HCT116 (cell line): ENCODE measurements around the gene EBPL. TPM values are rescaled to one million over a fixed set of nuclear protein-coding genes. Genes with fewer than 3 reads are reported as not detected.

Experiments used
- ATAC-seq: fragments of 200-7000 bp; cut with Tn5 transposase; 2 replicates; pipeline ENCODE4 v1.9.1; 2020; ENCODE audit warnings: mild to moderate bottlenecking, moderate library complexity
- BruUV-seq: library from RNA; stranded (reverse); fragments of 400-500 nt; replicated peaks from 2 replicates; lab custom pipeline; 2021; lab: Mats Ljungman, UMichigan
- CTCF ChIA-PET: fragments of 300-600 bp; sonication (Branson Sonifier 250); formaldehyde crosslinking; loops from one replicate; lab custom pipeline; 2021; ENCODE audit warnings: antibody characterized with exemption; lab: Charles Lee
- POLR2A ChIA-PET: fragments of 300-600, 350-600 bp; sonication (Branson Sonifier 250); formaldehyde crosslinking; loops from one replicate; lab custom pipeline; 2021; ENCODE audit warnings: antibody characterized with exemption; lab: Charles Lee
- RAD21 ChIA-PET, 2 experiments: fragments of 300-600 bp; sonication (Branson Sonifier 250); formaldehyde crosslinking; loops; one replicate each; lab custom pipeline; 2023; ENCODE audit warnings: low total read pairs in 2 of 2; ENCODE audit not compliant: uncharacterized antibody in 2 of 2, unreplicated experiment in 2 of 2, low non-redundant PET in 1 of 2; lab: Charles Lee
- DNase-seq: peaks from one replicate; pipeline ENCODE4 v3.0.0-alpha.2; 2010; ENCODE audit warnings: low read depth, low spot score
- H2AFZ ChIP-seq: fragments of 200-600 bp; shearing (Covaris generic), sonication (generic); 2 replicates; pipeline ENCODE4 v1.6.1; 2017; ENCODE audit warnings: low read depth, mixed run types, mixed read lengths, antibody characterized with exemption, low read length; ENCODE audit not compliant: poor library complexity, severe bottlenecking
- H3K27ac ChIP-seq: 2 replicates; pipeline ENCODE4 v1.5.1; 2012; ENCODE audit warnings: low read depth, low read length
- H3K27me3 ChIP-seq: fragments of 200-600 bp; sonication (generic); 2 replicates; pipeline ENCODE4 v1.6.1; 2016; ENCODE audit warnings: mixed run types, low read length, mixed read lengths; ENCODE audit not compliant: insufficient read depth
- H3K36me3 ChIP-seq, 2 experiments: fragments of 200-500 bp in 1 of 2; fragments of 200-600 bp in 1 of 2; sonication (Bioruptor generic) in 1 of 2; sonication (generic) in 1 of 2; 2 replicates each; pipeline versions ENCODE4 v1.5.1 to v1.6.1; 2014 to 2016; ENCODE audit warnings: low read length in 2 of 2, inconsistent platforms in 1 of 2, mixed read lengths in 1 of 2, mixed run types in 1 of 2; ENCODE audit not compliant: insufficient read depth in 2 of 2, control insufficient read depth in 1 of 2
- H3K4me1 ChIP-seq, 2 experiments: fragments of 200-600 bp in 1 of 2; sonication (generic) in 1 of 2; 2 replicates each; pipeline versions ENCODE4 v1.5.1 to v1.6.1; 2012 to 2017; ENCODE audit warnings: low read length in 2 of 2, inconsistent platforms in 1 of 2, mild to moderate bottlenecking in 1 of 2, mixed read lengths in 1 of 2, mixed run types in 1 of 2, moderate library complexity in 1 of 2; ENCODE audit not compliant: insufficient read depth in 2 of 2, control insufficient read depth in 1 of 2
- H3K4me2 ChIP-seq: fragments of 200-600 bp; sonication (generic); 2 replicates; pipeline ENCODE4 v1.6.1; 2017; ENCODE audit warnings: mixed run types, low read length, mixed read lengths
- H3K4me3 ChIP-seq, 2 experiments: fragments of 200-600 bp in 1 of 2; sonication (generic) in 1 of 2; replicated peaks in 1 of 2; 2 replicates each; pipeline ENCODE4 v1.5.1; 2011 to 2016; ENCODE audit warnings: low read length in 2 of 2, control low read depth in 1 of 2, low read depth in 1 of 2, mild to moderate bottlenecking in 1 of 2, mixed read lengths in 1 of 2, mixed run types in 1 of 2
- H3K79me2 ChIP-seq: fragments of 200-600 bp; sonication (generic); 2 replicates; pipeline ENCODE4 v1.6.1; 2017; ENCODE audit warnings: mild to moderate bottlenecking, mixed run types, low read length, moderate library complexity, mixed read lengths; ENCODE audit not compliant: insufficient read depth
- H3K9ac ChIP-seq: fragments of 200-600 bp; sonication (generic); 2 replicates; pipeline ENCODE4 v1.6.1; 2016; ENCODE audit warnings: low read length, mixed read lengths
- H3K9me2 ChIP-seq: fragments of 200-600 bp; sonication (generic), shearing (Covaris generic); 2 replicates; pipeline ENCODE4 v1.6.1; 2017; ENCODE audit warnings: mixed run types, mild to moderate bottlenecking, moderate library complexity; ENCODE audit not compliant: insufficient read depth
- H3K9me3 ChIP-seq, 2 experiments: fragments of 200-500 bp in 1 of 2; fragments of 200-600 bp in 1 of 2; sonication (Bioruptor generic) in 1 of 2; sonication (generic) in 1 of 2; 2 replicates each; pipeline ENCODE4 v1.6.1; 2014 to 2017; ENCODE audit warnings: low read length in 2 of 2, mixed read lengths in 2 of 2, inconsistent platforms in 1 of 2, low read depth in 1 of 2, mild to moderate bottlenecking in 1 of 2, mixed run types in 1 of 2, moderate library complexity in 1 of 2; ENCODE audit not compliant: control insufficient read depth in 1 of 2, insufficient read depth in 1 of 2
- H4K20me1 ChIP-seq: fragments of 200-600 bp; sonication (generic), shearing (Covaris generic); 2 replicates; pipeline ENCODE4 v1.6.1; 2017; ENCODE audit warnings: mixed run types, mild to moderate bottlenecking, moderate library complexity; ENCODE audit not compliant: insufficient read depth
- CBX3 ChIP-seq: IDR thresholded peaks from 2 replicates; pipeline ENCODE4 v1.6.1; 2012; ENCODE audit warnings: low read depth
- CEBPB ChIP-seq: IDR thresholded peaks from 2 replicates; pipeline ENCODE4 v1.6.1; 2012; ENCODE audit warnings: low read depth
- ELF1 ChIP-seq: IDR thresholded peaks from 2 replicates; pipeline ENCODE4 v1.6.1; 2012; ENCODE audit warnings: low read depth, borderline replicate concordance
- EZH2 ChIP-seq: fragments of 200-600 bp; sonication (generic); IDR thresholded peaks from 2 replicates; pipeline ENCODE4 v1.6.1; 2017; ENCODE audit warnings: antibody characterized with exemption, mixed run types
- EZH2phosphoT487 ChIP-seq: fragments of 200-600 bp; IDR thresholded peaks from 2 replicates; pipeline ENCODE4 v1.6.1; 2018; ENCODE audit warnings: antibody characterized with exemption, borderline replicate concordance
- FOSL1 ChIP-seq: IDR thresholded peaks from 2 replicates; pipeline ENCODE4 v1.6.1; 2012; ENCODE audit warnings: low read depth
- JUND ChIP-seq: IDR thresholded peaks from 2 replicates; pipeline ENCODE4 v1.6.1; 2012
- POLR2A ChIP-seq: IDR thresholded peaks from 2 replicates; pipeline ENCODE4 v1.7.0; 2011; ENCODE audit warnings: borderline replicate concordance; ENCODE audit not compliant: insufficient read depth, insufficient read length; ENCODE audit errors: extremely low read depth
- RAD21 ChIP-seq: IDR thresholded peaks from 2 replicates; pipeline ENCODE4 v1.6.1; 2012; ENCODE audit warnings: low read depth, mild to moderate bottlenecking
- SIN3A ChIP-seq: IDR thresholded peaks from 2 replicates; pipeline ENCODE4 v1.6.1; 2012; ENCODE audit warnings: low read depth
- SRF ChIP-seq: IDR thresholded peaks from 2 replicates; pipeline ENCODE4 v1.6.1; 2012; ENCODE audit warnings: low read depth
- YY1 ChIP-seq: IDR thresholded peaks from 2 replicates; pipeline ENCODE4 v1.6.1; 2011; ENCODE audit warnings: low read length, low read depth, moderate library complexity, mild to moderate bottlenecking; ENCODE audit not compliant: insufficient replicate concordance; ENCODE audit errors: extremely low read depth
- ZNF274 ChIP-seq: fragments of 200-500 bp; sonication (Bioruptor generic); IDR thresholded peaks from 2 replicates; pipeline ENCODE4 v1.6.1; 2014; ENCODE audit warnings: mild to moderate bottlenecking, low read depth, low read length, inconsistent platforms
- intact Hi-C: fragments of 100-400 bp; cut with micrococcal nuclease; formaldehyde crosslinking; loops from 2 replicates; pipeline ENCODE4 v1.10.0; 2022
- total RNA-seq: library from RNA; stranded (reverse); gene quantifications from one replicate; pipeline ENCODE4 v1.2.1, GENCODE V29; 2021; ENCODE audit not compliant: unreplicated experiment
- TF ChIP-seq, protein P1 (sequence below): IDR thresholded peaks from 2 replicates; pipeline ENCODE4 v1.6.1; 2012
- TF ChIP-seq, protein P2 (sequence below): IDR thresholded peaks from 2 replicates; pipeline ENCODE4 v1.6.1; 2012; ENCODE audit warnings: low read depth
- TF ChIP-seq, protein P3 (sequence below): IDR thresholded peaks from 2 replicates; pipeline ENCODE4 v1.6.1; 2012
- TF ChIP-seq, protein P4 (sequence below), 3 experiments: fragments of 200-600 bp in 1 of 3; sonication (generic) in 1 of 3; IDR thresholded peaks in 2 of 3; conservative IDR thresholded peaks in 1 of 3; 2 replicates each; pipeline ENCODE4 v1.5.1; 2012 to 2017; ENCODE audit warnings: low read depth in 2 of 3, low read length in 2 of 3, antibody characterized with exemption in 1 of 3, borderline replicate concordance in 1 of 3, control low read depth in 1 of 3, mild to moderate bottlenecking in 1 of 3, mixed read lengths in 1 of 3, mixed run types in 1 of 3, moderate library complexity in 1 of 3; ENCODE audit not compliant: insufficient read depth in 1 of 3

Gene EBPL
- total RNA-seq, 1 experiment from 2014 or later = 73.2 TPM

DNA sequence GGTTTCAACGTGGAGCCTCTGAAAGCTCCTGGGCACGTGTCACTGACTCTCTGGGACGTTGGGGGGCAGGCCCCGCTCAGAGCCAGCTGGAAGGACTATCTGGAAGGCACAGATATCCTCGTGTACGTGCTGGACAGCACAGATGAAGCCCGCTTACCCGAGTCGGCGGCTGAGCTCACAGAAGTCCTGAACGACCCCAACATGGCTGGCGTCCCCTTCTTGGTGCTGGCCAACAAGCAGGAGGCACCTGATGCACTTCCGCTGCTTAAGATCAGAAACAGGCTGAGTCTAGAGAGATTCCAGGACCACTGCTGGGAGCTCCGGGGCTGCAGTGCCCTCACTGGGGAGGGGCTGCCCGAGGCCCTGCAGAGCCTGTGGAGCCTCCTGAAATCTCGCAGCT is 60.7 kb downstream of the EBPL start:
- Histone ChIP-seq H3K4me2 (no peak overlapping the region), H3K9me3 (no peaks in the 10 kb centered on the region), H3K4me3 (no peak overlapping the region), H3K9me2 (no peaks in the 10 kb centered on the region), H3K36me3 (no peaks in the 10 kb centered on the region), H3K27ac (no peak overlapping the region), H3K79me2 (no peaks in the 10 kb centered on the region), H3K27me3 (no peaks in the 10 kb centered on the region), H2AFZ (no peak overlapping the region), H4K20me1 (no peaks in the 10 kb centered on the region), H3K9ac (no peak overlapping the region), H3K4me1 (peaks cover 0 to 6% of the 10 kb centered on the region in 2 experiments; a peak in 1 of 4 replicates)
- no peak for ATAC-seq
- ChIA-PET CTCF (no interaction called here), POLR2A (no interaction called here), RAD21 (no interaction called here)
- TF ChIP-seq RAD21 = no peak
- TF ChIP-seq CBX3 = no peak
- TF ChIP-seq SRF = no peak
- BruUV-seq = no TSS peak
- DNase-seq = no peak
- intact Hi-C loops = no loop called here

- no peaks in the 10 kb centered on the region for H3K9me2 ChIP-seq
- H3K9me3 ChIP-seq = no peaks in the 10 kb centered on the region
- no peaks in the 10 kb centered on the region for H3K27me3 ChIP-seq
- H3K9ac ChIP-seq = no peak overlapping the region
- POLR2A ChIA-PET = no interaction called here
- no TSS peak for BruUV-seq
- no peak overlapping the region for H3K27ac ChIP-seq
- H3K36me3 ChIP-seq = no peaks in the 10 kb centered on the region
- RAD21 ChIA-PET = interaction anchor here in 1 of 2 experiments (0.6 kb wide), 1 partner anchor 1521 kb away, joined by 3 read pairs; no protein-coding TSS in a partner anchor
- H2AFZ ChIP-seq = no peak overlapping the region
- H3K79me2 ChIP-seq = no peaks in the 10 kb centered on the region
- peaks cover 0 to 12% of the 10 kb centered on the region in 2 experiments; a peak in 1 of 4 replicates for H3K4me1 ChIP-seq
- intact Hi-C loops = no loop called here
- H3K4me2 ChIP-seq = no peak overlapping the region
- no peak for ATAC-seq
- H4K20me1 ChIP-seq = no peaks in the 10 kb centered on the region
- DNase-seq = no peak
- H3K4me3 ChIP-seq = no peak overlapping the region
- CTCF ChIA-PET = no interaction called here
- TF ChIP-seq ELF1 (no peak), EZH2 (no peak), CBX3 (no peak), RAD21 (no peak), YY1 (no peak), SRF (no peak), CEBPB (no peak), JUND (no peak), ZNF274 (no peak), FOSL1 (no peak), SIN3A (no peak), POLR2A (no peak), EZH2phosphoT487 (no peak)
- TF ChIP-seq, protein P1, sequence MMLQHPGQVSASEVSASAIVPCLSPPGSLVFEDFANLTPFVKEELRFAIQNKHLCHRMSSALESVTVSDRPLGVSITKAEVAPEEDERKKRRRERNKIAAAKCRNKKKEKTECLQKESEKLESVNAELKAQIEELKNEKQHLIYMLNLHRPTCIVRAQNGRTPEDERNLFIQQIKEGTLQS = no peak
- TF ChIP-seq, protein P2, sequence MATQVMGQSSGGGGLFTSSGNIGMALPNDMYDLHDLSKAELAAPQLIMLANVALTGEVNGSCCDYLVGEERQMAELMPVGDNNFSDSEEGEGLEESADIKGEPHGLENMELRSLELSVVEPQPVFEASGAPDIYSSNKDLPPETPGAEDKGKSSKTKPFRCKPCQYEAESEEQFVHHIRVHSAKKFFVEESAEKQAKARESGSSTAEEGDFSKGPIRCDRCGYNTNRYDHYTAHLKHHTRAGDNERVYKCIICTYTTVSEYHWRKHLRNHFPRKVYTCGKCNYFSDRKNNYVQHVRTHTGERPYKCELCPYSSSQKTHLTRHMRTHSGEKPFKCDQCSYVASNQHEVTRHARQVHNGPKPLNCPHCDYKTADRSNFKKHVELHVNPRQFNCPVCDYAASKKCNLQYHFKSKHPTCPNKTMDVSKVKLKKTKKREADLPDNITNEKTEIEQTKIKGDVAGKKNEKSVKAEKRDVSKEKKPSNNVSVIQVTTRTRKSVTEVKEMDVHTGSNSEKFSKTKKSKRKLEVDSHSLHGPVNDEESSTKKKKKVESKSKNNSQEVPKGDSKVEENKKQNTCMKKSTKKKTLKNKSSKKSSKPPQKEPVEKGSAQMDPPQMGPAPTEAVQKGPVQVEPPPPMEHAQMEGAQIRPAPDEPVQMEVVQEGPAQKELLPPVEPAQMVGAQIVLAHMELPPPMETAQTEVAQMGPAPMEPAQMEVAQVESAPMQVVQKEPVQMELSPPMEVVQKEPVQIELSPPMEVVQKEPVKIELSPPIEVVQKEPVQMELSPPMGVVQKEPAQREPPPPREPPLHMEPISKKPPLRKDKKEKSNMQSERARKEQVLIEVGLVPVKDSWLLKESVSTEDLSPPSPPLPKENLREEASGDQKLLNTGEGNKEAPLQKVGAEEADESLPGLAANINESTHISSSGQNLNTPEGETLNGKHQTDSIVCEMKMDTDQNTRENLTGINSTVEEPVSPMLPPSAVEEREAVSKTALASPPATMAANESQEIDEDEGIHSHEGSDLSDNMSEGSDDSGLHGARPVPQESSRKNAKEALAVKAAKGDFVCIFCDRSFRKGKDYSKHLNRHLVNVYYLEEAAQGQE = no peak
- TF ChIP-seq, protein P3, sequence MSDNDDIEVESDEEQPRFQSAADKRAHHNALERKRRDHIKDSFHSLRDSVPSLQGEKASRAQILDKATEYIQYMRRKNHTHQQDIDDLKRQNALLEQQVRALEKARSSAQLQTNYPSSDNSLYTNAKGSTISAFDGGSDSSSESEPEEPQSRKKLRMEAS = no peak
- TF ChIP-seq, protein P4, sequence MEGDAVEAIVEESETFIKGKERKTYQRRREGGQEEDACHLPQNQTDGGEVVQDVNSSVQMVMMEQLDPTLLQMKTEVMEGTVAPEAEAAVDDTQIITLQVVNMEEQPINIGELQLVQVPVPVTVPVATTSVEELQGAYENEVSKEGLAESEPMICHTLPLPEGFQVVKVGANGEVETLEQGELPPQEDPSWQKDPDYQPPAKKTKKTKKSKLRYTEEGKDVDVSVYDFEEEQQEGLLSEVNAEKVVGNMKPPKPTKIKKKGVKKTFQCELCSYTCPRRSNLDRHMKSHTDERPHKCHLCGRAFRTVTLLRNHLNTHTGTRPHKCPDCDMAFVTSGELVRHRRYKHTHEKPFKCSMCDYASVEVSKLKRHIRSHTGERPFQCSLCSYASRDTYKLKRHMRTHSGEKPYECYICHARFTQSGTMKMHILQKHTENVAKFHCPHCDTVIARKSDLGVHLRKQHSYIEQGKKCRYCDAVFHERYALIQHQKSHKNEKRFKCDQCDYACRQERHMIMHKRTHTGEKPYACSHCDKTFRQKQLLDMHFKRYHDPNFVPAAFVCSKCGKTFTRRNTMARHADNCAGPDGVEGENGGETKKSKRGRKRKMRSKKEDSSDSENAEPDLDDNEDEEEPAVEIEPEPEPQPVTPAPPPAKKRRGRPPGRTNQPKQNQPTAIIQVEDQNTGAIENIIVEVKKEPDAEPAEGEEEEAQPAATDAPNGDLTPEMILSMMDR (IDR thresholded peaks at IDR 0.05 in 2 of 3, conservative IDR thresholded peaks at IDR 0.05 in 1 of 3; ENCODE audit: borderline replicate concordance in 1 of 3, insufficient read depth in 1 of 3, low read depth in 2 of 3, low read length in 2 of 3) = no peak
Measured at GRCh38 chr13:49629947-49630346, 61.3 kb downstream of the EBPL start.
